HUES48 (cell line): ENCODE measurements around the gene ORC3.
"Not testable (repeated sequence)": the region's sequence is repeated elsewhere in the genome, so short reads cannot be mapped to it uniquely, and the experiment has no call there.

Experiments
- H3K27ac ChIP-seq: one replicate; pipeline ENCODE4 v1.7.0; 2013; ENCODE audit warnings: low read depth, low read length, inconsistent platforms
- H3K27me3 ChIP-seq: 2 replicates; pipeline ENCODE4 v1.6.1; 2013; ENCODE audit warnings: mild to moderate bottlenecking, low read length; ENCODE audit not compliant: control insufficient read depth, insufficient read depth
- H3K36me3 ChIP-seq: 2 replicates; pipeline ENCODE4 v1.6.1; 2013; ENCODE audit warnings: low read length; ENCODE audit not compliant: control insufficient read depth, insufficient read depth
- H3K4me1 ChIP-seq: 2 replicates; pipeline ENCODE4 v1.6.1; 2013; ENCODE audit warnings: mild to moderate bottlenecking, low read length; ENCODE audit not compliant: control insufficient read depth, insufficient read depth
- H3K4me3 ChIP-seq: 2 replicates; pipeline ENCODE4 v1.5.1; 2013; ENCODE audit warnings: mild to moderate bottlenecking, low read depth, low read length
- H3K9ac ChIP-seq: 2 replicates; pipeline ENCODE4 v1.6.1; 2013; ENCODE audit warnings: mild to moderate bottlenecking, low read depth, low read length, moderate library complexity
- H3K9me3 ChIP-seq: 2 replicates; pipeline ENCODE4 v1.6.1; 2013; ENCODE audit warnings: low read length; ENCODE audit not compliant: control insufficient read depth, insufficient read depth

ORC3 gene

DNA sequence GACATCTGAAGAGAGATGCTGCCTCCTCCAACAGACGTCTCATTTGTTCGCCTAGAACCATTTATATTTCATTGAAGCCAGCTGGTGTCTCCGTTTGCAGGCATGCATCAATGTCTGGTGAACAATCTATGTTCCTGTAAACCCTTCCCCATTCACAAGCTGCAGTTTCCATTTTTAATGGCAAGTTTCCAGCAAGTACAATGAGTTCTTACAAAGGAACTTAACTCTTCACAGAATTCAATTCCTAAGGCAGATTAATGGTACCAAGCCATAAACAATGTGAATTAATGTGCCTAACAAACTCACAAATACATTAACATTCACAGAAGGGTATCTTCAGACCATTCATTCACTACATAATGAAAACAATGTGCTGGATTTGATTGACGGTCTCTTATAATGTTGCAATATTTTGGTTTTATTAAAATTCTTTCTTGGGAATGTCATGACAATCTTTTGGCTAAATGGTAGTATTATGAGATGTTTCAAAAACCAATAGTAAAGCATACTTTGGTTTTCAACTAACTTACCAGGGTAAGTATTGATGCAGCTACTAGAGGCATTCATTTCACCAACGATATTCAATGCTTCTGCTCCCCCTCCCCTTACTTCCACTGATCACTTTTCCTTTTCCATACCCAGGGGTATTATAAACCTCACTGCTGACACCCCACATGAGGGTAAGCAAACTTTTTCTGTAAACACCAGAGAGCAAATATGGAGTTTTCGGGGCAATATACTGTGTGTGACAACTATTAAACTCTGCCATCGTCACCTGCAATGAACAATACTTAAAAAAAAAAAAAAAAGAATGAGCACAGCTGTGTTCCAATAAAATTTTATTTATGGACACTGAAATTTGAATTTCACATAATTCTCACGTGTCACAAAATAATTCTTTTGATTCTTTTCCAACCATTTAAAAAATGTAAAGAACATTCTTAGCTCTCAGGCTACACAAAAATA is 107.9 kb downstream of the ORC3 start:
- peaks cover 38% of the 10 kb centered on the region for H3K4me1 ChIP-seq
- H3K27ac ChIP-seq: peak overlapping the region; percentile 84
- 0 out of 2 replicates have a peak overlapping the region, but pooled peaks have one; percentile 30 for H3K9ac ChIP-seq

DNA sequence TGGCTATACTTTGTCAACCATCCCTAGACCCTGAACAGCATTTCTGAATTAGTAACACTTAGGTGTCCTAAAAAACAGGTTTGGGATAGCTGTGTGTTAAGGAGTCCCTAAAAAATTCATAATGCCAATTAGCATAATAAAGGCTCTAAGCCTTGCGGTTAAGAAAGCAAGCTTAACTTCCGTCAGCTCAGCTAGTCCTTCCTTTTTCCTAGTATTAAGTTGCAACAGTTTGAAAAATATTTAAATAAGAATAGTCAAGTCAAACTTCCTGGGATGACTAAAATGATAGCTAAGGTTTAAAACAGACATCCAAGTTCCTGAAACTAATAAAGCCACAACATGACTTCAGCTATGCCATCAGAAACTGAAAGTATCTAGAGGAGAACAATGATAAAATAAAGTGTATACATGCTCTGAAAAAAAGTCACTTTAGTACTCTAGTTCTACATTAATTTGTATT is 108.6 kb downstream of the ORC3 start:
- Histone ChIP-seq H3K9ac (0 out of 2 replicates have a peak overlapping the region, but pooled peaks have one; percentile 3), H3K9me3 (no peaks in the 10 kb centered on the region), H3K36me3 (peaks cover 8% of the 10 kb centered on the region), H3K4me1 (peaks cover 38% of the 10 kb centered on the region), H3K27me3 (no peaks in the 10 kb centered on the region), H3K27ac (peak overlapping the region; percentile 84), H3K4me3 (peak overlapping the region; percentile 94)

More for the DNA sequence above, 107.9 kb downstream of the ORC3 start:
- peak overlapping the region; percentile 94 for H3K4me3 ChIP-seq
- no peaks in the 10 kb centered on the region for H3K9me3 ChIP-seq
- peaks cover 8% of the 10 kb centered on the region for H3K36me3 ChIP-seq
- no peaks in the 10 kb centered on the region for H3K27me3 ChIP-seq

DNA sequence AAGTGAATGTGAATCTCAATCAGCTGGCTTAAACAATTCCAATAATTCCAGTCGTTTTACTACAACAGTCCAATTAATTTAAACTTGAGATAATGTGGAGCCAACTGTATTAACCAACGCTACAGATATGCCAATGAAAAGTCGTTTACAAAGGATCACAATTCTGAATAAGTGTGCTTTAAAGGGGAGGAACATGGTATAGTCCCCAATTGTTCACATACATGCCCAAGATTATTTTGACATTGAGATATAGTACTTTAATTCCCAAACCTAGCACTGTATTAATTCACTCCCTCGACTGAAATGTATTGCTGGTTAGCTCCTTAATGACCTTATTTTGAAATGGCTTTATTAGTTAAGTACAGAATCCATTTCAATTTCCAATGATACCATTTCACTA is 109.6 kb downstream of the ORC3 start:
- Histone ChIP-seq H3K4me3 (peak overlapping the region; percentile 94), H3K9me3 (no peaks in the 10 kb centered on the region), H3K36me3 (peaks cover 8% of the 10 kb centered on the region), H3K27ac (peak overlapping the region; percentile 84), H3K9ac (peak overlapping the region; percentile 34; the same call in 1 of the 2 replicates), H3K4me1 (peaks cover 29% of the 10 kb centered on the region), H3K27me3 (no peaks in the 10 kb centered on the region)

DNA sequence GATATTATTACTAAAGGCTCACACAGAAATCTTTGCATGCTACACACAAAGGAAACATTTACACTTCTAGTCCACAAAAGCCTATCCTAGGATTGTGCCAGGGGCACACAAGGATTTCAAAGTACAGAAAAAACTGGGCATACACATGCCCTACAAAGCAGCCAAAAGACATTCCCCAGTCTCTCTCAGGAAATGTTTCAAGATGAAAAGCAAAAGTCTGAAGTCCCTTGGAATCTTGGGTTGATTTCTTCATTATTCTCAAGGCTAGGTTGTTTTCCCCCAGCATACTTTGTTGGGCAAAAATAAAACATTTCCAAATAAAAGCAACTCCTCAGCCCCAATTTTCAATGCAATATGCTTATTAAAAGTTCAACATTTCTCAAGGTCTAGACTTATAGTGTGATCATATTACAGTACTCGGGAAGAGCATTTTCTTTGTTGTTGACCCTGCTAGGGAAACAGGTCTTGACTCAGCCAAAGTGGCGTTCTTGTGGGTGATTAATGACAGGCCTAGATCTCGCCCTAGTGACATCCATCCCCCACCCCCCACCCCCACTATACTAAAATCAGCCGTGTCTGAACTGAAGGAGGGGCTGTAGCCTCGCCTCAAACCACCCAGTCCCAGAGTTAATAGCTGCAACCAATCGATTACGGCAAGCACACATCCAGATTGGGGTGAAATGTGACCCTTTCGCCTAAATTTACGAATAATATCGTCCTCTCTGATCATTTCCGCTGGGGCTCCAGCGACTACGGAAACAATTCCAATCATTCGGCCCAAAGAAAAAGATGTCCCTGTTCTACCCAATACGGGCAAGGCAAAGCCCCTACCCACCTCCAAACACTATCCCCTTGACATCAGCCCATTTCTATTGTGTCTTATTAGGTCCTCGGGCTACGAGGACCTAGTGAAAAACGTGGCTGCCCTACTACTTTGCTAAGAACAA is 110.7 kb downstream of the ORC3 start:
- H3K27ac ChIP-seq: peak overlapping the region; percentile 97
- H3K4me1 ChIP-seq: peaks cover 25% of the 10 kb centered on the region
- no peaks in the 10 kb centered on the region for H3K9me3 ChIP-seq
- peaks cover 8% of the 10 kb centered on the region for H3K36me3 ChIP-seq
- H3K9ac ChIP-seq: peak overlapping the region; percentile 97
- H3K27me3 ChIP-seq: no peaks in the 10 kb centered on the region
- H3K4me3 ChIP-seq: peak overlapping the region; percentile 94

DNA sequence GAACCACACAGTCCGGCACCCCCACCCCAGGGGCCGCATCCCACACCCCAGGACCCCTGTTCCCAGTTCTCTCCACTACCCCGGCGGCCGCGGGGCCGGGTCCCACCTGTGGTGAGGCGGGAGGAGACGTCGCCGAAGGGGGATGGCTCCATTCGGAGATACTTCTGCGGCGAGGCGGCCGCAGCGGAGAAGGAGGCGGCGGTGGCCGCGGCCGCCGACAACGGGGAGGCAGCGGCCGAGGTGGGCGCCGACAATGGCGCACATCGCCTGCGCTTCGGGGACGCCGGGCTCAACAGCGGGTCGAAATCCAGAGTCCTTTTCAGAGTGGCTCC is 111.4 kb downstream of the ORC3 start:
- peak overlapping the region; percentile 94 for H3K4me3 ChIP-seq
- H3K4me1 ChIP-seq: peaks cover 19% of the 10 kb centered on the region
- H3K36me3 ChIP-seq: peaks cover 8% of the 10 kb centered on the region
- H3K27me3 ChIP-seq: no peaks in the 10 kb centered on the region
- H3K9me3 ChIP-seq: no peaks in the 10 kb centered on the region
- peak overlapping the region; percentile 97 for H3K9ac ChIP-seq
- H3K27ac ChIP-seq: peak overlapping the region; percentile 97

DNA sequence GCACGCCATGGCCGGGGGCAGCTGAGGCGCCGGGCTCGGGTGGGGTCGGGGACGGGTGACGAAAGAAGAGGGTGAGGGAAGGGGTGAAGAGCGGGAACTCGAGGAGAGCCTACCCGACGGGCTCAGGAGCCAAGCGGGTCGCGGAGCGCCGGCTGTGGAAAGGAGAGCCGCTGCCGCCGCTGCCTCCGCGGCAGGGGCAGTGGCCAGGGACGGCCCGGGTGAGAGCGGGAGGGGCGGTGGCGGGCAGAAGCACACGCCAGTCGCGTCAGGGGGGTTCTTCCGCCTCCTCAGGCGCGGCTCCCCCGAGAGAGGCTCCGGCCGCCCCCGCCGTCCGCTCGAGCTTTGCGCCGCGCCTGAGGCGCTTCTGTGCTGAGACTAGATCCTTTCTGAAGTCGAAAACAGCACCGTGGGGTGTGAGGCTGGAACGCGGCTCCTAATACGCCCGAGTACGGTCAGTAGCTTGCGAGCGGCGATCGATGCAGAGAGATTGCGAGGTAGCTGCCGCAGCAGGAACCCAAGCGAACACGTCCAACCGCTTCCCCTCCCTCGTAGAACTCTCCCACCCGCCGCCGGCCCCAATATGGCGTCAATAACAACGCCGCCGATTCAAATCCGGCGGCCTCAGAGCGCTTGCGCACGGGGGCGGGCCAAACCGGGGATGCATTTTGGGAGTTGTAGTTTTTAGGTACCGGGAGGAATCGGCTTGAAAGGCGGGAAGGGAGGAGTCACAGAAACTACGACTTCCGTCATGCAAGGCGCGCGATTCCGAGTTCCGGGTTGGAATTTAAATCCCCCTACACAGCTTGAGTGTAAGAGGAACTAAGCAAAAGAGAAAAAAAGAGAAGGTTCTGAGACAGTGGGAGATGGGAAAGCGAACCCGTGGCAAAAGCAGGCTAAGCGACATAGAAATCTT is 112.0 kb downstream of the ORC3 start, which contains the start of gene AKIRIN2:
Gene AKIRIN2, minus strand, starts transcription at position 558 of the 913 bp plus-strand sequence. Its CDS starts 549 bp downstream, at position 9.
- Histone ChIP-seq H3K4me3 (peak within 1 kb of the TSS; percentile 94), H3K9me3 (no peaks in the 10 kb centered on the region), H3K27me3 (no peaks in the 10 kb centered on the region), H3K4me1 (peaks cover 19% of the 10 kb centered on the region), H3K36me3 (peaks cover 8% of the 10 kb centered on the region), H3K27ac (peak within 1 kb of the TSS; percentile 97), H3K9ac (peak within 1 kb of the TSS; percentile 97)

DNA sequence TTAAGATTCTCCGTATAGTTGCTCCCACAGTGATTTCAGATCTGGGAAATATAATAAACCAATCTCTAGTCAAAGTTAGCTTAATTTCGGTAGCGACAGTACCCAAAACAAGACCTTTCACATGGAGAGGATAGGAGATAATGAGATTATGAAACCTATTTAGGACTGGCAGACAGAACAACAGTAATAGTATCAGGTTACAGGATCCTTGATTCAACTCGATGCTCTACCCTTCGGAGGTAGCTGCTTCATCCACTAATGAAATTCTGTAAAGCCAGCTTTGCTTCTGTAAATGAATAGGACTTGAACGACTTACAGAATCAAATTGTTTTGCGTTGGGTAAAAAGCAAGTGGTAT is 112.6 kb downstream of the ORC3 start:
- H3K9ac ChIP-seq: peak overlapping the region; percentile 65
- H3K4me3 ChIP-seq: peak overlapping the region; percentile 94

DNA sequence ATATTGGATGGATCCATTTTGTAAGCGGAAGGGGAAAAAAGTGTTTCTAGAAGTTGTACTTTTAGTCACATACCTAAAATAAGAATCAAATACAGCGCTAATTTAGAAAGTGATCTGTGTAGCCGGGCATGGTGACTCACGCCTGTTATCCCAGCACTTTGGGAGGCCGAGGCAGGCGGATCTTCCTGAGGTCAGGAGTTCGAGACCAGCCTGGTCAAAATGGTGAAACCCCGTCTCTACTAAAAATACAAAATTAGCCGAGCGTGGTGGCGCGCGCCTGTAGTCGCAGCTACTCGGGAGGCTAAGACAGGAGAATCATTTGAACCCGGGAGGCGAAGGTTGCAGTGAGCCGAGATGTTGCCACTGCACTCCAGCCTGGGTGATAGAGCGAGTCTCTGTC is 113.1 kb downstream of the ORC3 start:
- H3K27me3 ChIP-seq, H3K9me3 ChIP-seq, H3K4me1 ChIP-seq, H3K36me3 ChIP-seq: not testable (repeated sequence)
- Histone ChIP-seq H3K9ac (peak overlapping the region; percentile 65; the same call in 1 of the 2 replicates), H3K27ac (peak overlapping the region; percentile 97), H3K4me3 (peak overlapping the region; percentile 94)

More for the DNA sequence above, 112.6 kb downstream of the ORC3 start:
- Histone ChIP-seq H3K27ac (peak overlapping the region; percentile 97), H3K9me3 (no peaks in the 10 kb centered on the region), H3K27me3 (no peaks in the 10 kb centered on the region), H3K36me3 (peaks cover 3% of the 10 kb centered on the region), H3K4me1 (peaks cover 12% of the 10 kb centered on the region)

DNA sequence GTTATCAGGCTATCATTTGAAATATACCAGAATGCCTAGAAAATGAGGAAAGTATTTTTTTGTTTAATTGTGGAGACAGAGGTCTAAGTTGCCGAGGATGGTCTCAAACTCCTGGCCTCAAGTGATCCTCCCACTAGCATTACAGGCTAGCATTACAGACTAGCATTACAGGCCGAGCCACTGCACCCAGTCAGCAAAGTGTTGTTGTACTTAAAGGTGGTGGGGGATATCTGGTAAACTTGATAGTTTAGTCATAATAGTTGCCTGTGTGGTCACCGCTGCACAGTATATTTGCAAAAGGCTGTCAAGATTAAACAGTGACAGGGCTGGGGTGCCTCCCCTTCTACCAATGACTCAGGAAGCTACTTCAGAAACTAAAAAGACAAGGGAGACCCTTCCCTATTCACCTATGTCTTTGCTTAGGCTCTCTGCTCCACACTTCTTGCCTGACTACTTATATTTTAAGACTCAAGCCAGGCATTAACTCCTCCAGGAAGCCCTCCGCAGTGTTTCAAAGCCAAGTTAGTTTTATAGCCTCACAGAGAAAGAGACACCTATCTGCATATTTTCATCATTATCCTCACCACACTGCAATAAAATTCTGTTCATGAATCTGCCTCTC is 115.2 kb downstream of the ORC3 start:
- Histone ChIP-seq H3K27me3 (no peaks in the 10 kb centered on the region), H3K4me3 (no peak overlapping the region), H3K27ac (no peak overlapping the region), H3K4me1 (no peaks in the 10 kb centered on the region), H3K36me3 (no peaks in the 10 kb centered on the region; the same call in 1 of the 2 replicates), H3K9me3 (no peaks in the 10 kb centered on the region), H3K9ac (no peak overlapping the region)
